ENCODE results near the gene CYP24A1.

DNA sequence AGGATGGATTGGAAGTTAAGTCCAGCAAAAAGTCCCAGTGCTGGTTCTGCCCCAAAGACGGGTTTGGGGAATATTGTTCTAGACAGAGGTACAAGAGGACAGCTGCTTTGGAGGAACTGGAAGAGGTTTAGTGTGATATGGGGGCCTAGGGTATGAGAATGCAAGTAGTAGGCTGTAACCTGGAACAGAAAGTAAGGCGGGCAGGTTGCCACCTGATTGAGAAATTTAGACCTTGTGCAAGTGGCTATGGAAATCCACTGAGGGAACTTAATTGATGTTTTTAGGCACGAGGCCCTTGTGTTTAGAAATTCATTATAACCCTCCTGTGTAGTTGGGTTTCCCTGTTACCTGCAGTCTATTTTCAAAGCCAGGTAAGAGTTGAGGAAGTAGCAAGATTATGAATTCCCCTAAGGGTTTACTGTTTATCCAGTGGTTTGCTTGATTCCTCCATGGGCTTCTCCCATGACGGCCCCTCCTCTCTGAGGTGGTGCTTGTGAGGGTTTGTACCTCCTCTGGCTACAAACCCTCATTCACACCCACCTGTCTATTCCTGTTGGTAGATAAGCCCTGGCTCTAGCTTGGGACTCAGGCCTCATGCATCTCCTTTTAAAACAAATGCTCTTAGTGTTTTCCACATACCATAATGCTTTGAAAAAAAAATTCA is 61.4 kb downstream of the CYP24A1 start:
- TF ChIP-seq POLR2AphosphoS5 (IDR thresholded peaks at IDR 0.05) (no peak), EP300 (IDR thresholded peaks at IDR 0.05) (no peak)
- TF ChIP-seq, protein P1, sequence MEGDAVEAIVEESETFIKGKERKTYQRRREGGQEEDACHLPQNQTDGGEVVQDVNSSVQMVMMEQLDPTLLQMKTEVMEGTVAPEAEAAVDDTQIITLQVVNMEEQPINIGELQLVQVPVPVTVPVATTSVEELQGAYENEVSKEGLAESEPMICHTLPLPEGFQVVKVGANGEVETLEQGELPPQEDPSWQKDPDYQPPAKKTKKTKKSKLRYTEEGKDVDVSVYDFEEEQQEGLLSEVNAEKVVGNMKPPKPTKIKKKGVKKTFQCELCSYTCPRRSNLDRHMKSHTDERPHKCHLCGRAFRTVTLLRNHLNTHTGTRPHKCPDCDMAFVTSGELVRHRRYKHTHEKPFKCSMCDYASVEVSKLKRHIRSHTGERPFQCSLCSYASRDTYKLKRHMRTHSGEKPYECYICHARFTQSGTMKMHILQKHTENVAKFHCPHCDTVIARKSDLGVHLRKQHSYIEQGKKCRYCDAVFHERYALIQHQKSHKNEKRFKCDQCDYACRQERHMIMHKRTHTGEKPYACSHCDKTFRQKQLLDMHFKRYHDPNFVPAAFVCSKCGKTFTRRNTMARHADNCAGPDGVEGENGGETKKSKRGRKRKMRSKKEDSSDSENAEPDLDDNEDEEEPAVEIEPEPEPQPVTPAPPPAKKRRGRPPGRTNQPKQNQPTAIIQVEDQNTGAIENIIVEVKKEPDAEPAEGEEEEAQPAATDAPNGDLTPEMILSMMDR (IDR thresholded peaks at IDR 0.05): no peak

Data from suprapubic skin (tissue), 4 donors.